ENCODE results near the gene KCNQ1.

The KCNQ1 gene

GRCh38 chr11:2732940-2733628 lies 288.3 kb downstream of the KCNQ1 start:
- peak overlapping the region; percentile 29 for H3K4me2 ChIP-seq (ENCODE audit: low read depth, low read length, poor library complexity, severe bottlenecking)
- H3F3A ChIP-seq (ENCODE audit: low read depth) = no peaks in the 10 kb centered on the region; the same call in 1 of the 2 replicates
- H3K4me3 ChIP-seq (ENCODE audit: low read length, poor library complexity, severe bottlenecking) = no peak overlapping the region
- no peaks in the 10 kb centered on the region for H4K20me1 ChIP-seq (ENCODE audit: insufficient read depth, low read length, poor library complexity, severe bottlenecking)
- no peaks in the 10 kb centered on the region for H3K27me3 ChIP-seq (ENCODE audit: insufficient read depth, low read length, poor library complexity, severe bottlenecking)
- H3K9ac ChIP-seq (ENCODE audit: low read depth, low read length, poor library complexity, severe bottlenecking) = peak overlapping the region; percentile 47
- H3K9me3 ChIP-seq (ENCODE audit: insufficient read depth, low read depth, low read length) = no peaks in the 10 kb centered on the region
- H3K36me3 ChIP-seq (ENCODE audit: insufficient read depth, low read length) = no peaks in the 10 kb centered on the region
- no peak for TF ChIP-seq CTCF (conservative IDR thresholded peaks at IDR 0.05; ENCODE audit: low read length)
- no peak for TF ChIP-seq EZH2phosphoT487 (IDR thresholded peaks at IDR 0.05; ENCODE audit: borderline replicate concordance)
- no peaks in the 10 kb centered on the region for H3K79me2 ChIP-seq (ENCODE audit: insufficient read depth, low read length)
- H3K4me1 ChIP-seq (ENCODE audit: insufficient read depth, low read length, poor library complexity, severe bottlenecking) = peaks cover 33% of the 10 kb centered on the region
- H3K9me2 ChIP-seq (replicated peaks; ENCODE audit: low read depth, low read length) = no peaks in the 10 kb centered on the region
- H2AFZ ChIP-seq (ENCODE audit: low read length) = peak overlapping the region; percentile 36; the same call in 1 of the 2 replicates

- H3K9ac ChIP-seq (ENCODE audit: low read depth, low read length, poor library complexity, severe bottlenecking) = no peak overlapping the region
- peaks cover 44% of the 10 kb centered on the region for H3K4me1 ChIP-seq (ENCODE audit: insufficient read depth, low read length, poor library complexity, severe bottlenecking)
- H3K4me3 ChIP-seq (ENCODE audit: low read length, poor library complexity, severe bottlenecking) = no peak overlapping the region
- H2AFZ ChIP-seq (ENCODE audit: low read length) = no peak overlapping the region
- H3K4me2 ChIP-seq (ENCODE audit: low read depth, low read length, poor library complexity, severe bottlenecking) = peak overlapping the region; percentile 33
- no peaks in the 10 kb centered on the region for H4K20me1 ChIP-seq (ENCODE audit: insufficient read depth, low read length, poor library complexity, severe bottlenecking)
- no peaks in the 10 kb centered on the region for H3K9me3 ChIP-seq (ENCODE audit: insufficient read depth, low read depth, low read length)
- H3K9me2 ChIP-seq (replicated peaks; ENCODE audit: low read depth, low read length) = no peaks in the 10 kb centered on the region
- no peaks in the 10 kb centered on the region for H3K27me3 ChIP-seq (ENCODE audit: insufficient read depth, low read length, poor library complexity, severe bottlenecking)
- H3F3A ChIP-seq (ENCODE audit: low read depth) = no peaks in the 10 kb centered on the region; the same call in 1 of the 2 replicates
- no peaks in the 10 kb centered on the region for H3K79me2 ChIP-seq (ENCODE audit: insufficient read depth, low read length)
- no peak for TF ChIP-seq EZH2phosphoT487 (IDR thresholded peaks at IDR 0.05; ENCODE audit: borderline replicate concordance)
- no peak for TF ChIP-seq CTCF (conservative IDR thresholded peaks at IDR 0.05; ENCODE audit: low read length)
- no peaks in the 10 kb centered on the region for H3K36me3 ChIP-seq (ENCODE audit: insufficient read depth, low read length)
Measured at GRCh38 chr11:2734181-2735052, 289.6 kb downstream of the KCNQ1 start.

- H3K36me3 ChIP-seq (ENCODE audit: insufficient read depth, low read length) = no peaks in the 10 kb centered on the region
- no peaks in the 10 kb centered on the region for H3K9me2 ChIP-seq (replicated peaks; ENCODE audit: low read depth, low read length)
- H3K79me2 ChIP-seq (ENCODE audit: insufficient read depth, low read length) = no peaks in the 10 kb centered on the region
- no peak overlapping the region for H3K4me2 ChIP-seq (ENCODE audit: low read depth, low read length, poor library complexity, severe bottlenecking)
- H3F3A ChIP-seq (ENCODE audit: low read depth) = no peaks in the 10 kb centered on the region; the same call in 1 of the 2 replicates
- no peaks in the 10 kb centered on the region for H3K9me3 ChIP-seq (ENCODE audit: insufficient read depth, low read depth, low read length)
- H3K27me3 ChIP-seq (ENCODE audit: insufficient read depth, low read length, poor library complexity, severe bottlenecking) = no peaks in the 10 kb centered on the region
- H2AFZ ChIP-seq (ENCODE audit: low read length) = no peak overlapping the region
- TF ChIP-seq EZH2phosphoT487 (IDR thresholded peaks at IDR 0.05; ENCODE audit: borderline replicate concordance) (no peak), CTCF (conservative IDR thresholded peaks at IDR 0.05; ENCODE audit: low read length) (no peak)
- H4K20me1 ChIP-seq (ENCODE audit: insufficient read depth, low read length, poor library complexity, severe bottlenecking) = no peaks in the 10 kb centered on the region
- peaks cover 50% of the 10 kb centered on the region for H3K4me1 ChIP-seq (ENCODE audit: insufficient read depth, low read length, poor library complexity, severe bottlenecking)
- H3K4me3 ChIP-seq (ENCODE audit: low read length, poor library complexity, severe bottlenecking) = no peak overlapping the region
- H3K9ac ChIP-seq (ENCODE audit: low read depth, low read length, poor library complexity, severe bottlenecking) = no peak overlapping the region
Measured at GRCh38 chr11:2735053-2735589, 290.3 kb downstream of the KCNQ1 start.

All from Loucy (cell line).